NCI-H345 treated with DMSO at 0.1 percent for 48 hours (cell line): ENCODE data around the gene CTNNA3.

ENCODE experiments used
- DNase-seq: peaks from one replicate; lab custom pipeline; 2025; ENCODE audit not compliant: unreplicated experiment; lab: John Stamatoyannopoulos, UW

CTNNA3 gene

GRCh38 chr10:66259836-66260235 is 1436.2 kb downstream of the CTNNA3 start:
- DNase-seq: no peak

GRCh38 chr10:66258693-66259092 is 1437.3 kb downstream of the CTNNA3 start:
- no peak for DNase-seq

DNA sequence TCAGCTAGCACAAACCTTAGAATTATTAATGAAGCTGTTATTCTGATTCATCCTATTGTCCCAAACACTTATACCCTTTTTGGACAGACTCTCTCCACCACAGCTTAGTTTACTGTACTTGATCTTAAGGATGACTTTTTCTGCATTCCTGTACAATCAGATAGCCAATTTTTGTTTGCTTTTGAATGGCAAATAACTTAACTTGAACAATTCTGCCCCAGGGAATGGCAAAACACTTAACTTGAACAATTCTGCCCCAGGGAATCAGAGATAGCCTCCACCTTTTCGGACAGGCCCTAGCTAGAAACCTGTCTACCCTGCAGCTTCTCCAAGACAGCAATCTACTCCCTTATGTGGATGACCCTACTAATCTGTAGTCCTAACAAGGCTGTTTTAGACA is 1438.2 kb downstream of the CTNNA3 start:
- no peak for DNase-seq

- DNase-seq: no peak
These were observed 1443.0 kb downstream of the CTNNA3 start for GRCh38 chr10:66252986-66253385.

DNA sequence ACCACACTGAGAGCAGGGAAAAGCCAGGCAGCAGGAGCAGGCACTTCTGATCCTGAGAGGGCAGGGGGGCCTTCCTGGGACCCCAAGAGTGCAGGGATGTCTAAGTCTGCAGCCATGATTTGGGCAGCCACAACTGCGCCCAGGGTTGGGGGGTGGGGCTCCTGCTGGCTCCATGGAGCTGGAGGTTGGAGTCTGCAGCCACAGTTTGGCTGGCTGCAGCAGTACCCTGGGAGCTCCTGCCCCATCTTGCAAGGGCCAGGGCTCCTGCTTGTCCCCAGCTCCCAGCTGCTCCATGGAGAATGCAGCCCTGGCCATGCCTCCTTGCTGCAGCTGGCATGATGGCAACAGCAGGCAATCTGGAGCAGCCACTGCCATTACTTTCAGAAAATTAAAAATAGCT is 1449.8 kb downstream of the CTNNA3 start:
- no peak for DNase-seq

DNA sequence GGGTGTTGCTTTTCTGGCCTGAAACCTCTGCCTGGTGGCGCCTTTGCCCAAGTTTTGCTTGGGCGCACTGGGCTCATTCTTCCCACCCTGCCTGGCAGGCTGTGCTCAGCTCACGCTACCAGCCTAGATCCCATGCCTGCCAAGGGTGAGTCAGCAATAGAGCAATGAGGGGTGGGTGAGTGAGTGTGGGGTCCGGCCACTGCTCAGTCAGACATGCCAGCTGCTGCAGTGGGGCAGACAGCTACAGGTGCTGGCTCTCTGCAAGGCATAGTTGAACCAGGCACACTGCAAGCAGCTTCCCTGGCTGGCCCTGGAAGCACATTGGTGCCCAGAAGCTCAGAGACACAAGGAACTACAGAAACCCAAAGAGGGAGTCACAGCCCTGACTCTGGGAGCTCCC is 1451.0 kb downstream of the CTNNA3 start:
- DNase-seq: no peak

GRCh38 chr10:66242885-66243284 is 1453.1 kb downstream of the CTNNA3 start:
- no peak for DNase-seq

GRCh38 chr10:66239062-66239461 is 1456.9 kb downstream of the CTNNA3 start:
- no peak for DNase-seq

GRCh38 chr10:66238343-66238742 is 1457.7 kb downstream of the CTNNA3 start:
- DNase-seq: no peak

DNA sequence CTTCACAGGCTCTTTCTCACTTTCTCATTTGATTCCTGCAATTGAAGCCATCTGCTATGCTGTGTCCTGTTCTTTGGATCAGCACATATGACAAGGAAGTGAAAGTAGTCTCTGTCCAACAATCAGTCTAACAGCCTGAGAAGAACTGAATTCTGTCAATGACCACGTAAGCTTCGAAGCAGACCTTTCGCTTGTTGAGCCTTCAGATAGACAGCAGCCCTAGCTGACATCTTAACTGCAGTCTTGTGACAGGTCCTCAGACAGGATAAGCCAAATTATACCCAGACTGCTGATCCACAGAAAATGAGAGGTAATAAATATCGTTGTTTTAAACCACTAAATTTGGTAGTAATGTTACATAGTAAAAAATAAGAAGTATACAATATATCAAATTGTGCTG is 1461.1 kb downstream of the CTNNA3 start:
- DNase-seq: no peak

DNA sequence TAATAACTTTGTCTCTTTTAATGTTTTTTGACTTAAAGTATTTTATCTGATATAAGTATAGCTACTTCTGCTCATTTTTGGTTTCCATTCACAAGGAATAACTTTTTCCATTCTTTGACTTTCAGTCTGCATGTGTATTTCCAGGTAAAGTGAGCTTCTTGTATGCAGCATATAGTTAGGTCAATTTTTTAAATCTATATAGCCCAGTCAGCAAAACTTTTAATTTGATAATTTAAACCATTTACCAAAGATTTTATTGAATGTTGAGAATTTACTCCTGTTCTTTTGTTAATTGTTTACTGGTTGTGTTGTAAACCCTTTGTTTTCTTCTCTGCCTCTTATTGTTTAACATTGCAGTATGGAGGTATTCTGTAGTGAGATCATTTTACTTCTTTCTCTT is 1467.1 kb downstream of the CTNNA3 start:
- DNase-seq: no peak

DNA sequence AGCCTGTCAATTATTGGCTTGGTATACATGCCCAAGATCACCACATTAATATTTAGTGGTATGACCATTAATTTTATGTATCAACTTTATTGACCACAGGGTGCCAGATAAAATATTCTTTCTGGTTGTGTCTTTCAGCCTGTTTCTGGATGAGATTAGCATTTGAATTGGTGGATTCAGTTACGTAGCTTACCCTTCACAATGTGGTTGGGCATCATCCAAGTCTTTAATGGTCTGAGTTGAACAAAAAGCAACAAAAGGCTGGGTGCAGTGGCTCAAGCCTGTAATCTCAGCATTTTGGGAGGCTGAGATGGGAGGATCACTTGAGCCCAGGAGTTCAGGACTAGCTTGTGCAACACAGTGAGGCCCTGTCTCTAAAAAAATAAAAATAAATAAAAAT is 1472.3 kb downstream of the CTNNA3 start:
- no peak for DNase-seq

DNA sequence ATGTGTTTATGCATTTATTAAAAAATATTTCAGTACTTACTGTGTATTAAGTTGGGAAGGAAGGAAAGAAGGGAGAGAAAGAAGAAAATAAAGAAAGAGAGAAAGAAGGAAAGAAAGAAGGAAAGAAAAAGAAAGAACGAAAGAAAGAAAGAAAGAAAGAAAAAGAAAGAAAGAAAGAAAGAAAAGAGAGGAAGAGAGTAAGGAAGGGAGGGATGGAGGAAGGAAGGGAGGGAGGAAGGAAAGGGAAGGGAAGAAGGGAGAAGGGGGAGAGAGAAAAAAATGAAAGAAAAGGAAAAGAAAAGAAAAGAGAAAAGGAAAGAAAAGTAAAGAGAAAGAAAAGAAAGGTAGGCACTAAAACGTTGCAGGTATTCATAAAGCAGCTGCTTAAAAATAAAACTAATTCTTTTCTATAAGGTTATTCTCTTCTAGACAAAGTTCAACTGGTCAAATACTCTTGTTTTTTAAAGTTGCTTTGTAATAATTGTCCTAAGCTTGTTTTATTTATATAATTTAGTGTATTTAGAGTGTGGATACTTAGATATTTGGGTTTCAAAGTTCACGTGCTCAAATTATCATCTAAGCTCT is 1473.4 kb downstream of the CTNNA3 start:
- DNase-seq: no peak

GRCh38 chr10:66218981-66219587 is 1476.9 kb downstream of the CTNNA3 start:
- no peak for DNase-seq

- no peak for DNase-seq
These were observed 1477.7 kb downstream of the CTNNA3 start for GRCh38 chr10:66218289-66218688.

DNA sequence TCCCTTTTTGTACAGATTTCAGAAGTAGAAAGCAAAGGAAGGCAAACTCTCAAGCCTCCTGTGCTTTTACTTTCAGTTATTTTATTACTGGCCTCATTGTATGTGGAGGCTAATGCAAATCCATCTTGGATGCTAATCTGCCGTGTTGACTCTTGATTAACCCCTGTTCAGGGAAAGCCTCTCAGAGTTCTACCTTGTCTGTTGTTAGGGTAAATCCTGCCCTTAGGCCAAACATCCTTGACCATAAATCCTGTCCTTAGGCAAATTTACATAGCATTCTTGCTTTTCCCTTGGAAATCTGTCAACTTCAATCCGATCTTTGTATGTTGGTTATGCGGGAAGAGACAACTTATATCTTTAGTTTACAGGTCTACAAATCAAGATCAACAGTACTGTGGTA is 1480.1 kb downstream of the CTNNA3 start:
- DNase-seq: no peak

DNA sequence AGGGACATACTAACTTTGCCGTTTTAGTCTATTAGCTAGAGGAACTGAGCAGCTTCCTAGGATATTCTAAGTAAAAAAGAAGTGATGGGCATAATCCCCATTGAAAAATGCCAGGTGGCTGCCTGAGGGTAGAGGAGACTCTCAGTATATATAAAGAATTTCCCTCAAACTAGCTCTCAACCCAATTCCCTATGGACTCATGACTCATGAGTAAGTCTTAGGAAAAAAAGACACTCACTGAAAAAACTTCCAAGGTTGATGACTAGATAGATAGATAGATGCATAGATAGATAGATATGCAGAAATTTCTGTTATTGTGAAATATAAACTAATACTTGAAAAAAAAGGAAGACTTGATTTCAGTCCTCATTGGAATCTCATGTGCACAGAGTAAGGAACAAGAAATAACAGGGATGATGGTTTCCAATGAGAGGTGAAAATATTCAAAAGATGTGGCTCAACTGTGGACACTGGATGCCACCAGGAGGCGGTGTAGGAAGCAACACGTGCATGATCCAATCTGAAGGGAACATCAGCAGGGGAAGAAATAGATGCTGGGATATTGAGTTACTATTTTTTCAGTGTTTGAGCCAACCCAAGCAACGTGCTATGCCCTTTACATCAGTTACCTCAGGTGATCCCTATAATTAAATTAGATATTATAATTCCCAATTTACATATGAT is 1481.1 kb downstream of the CTNNA3 start:
- no peak for DNase-seq

DNA sequence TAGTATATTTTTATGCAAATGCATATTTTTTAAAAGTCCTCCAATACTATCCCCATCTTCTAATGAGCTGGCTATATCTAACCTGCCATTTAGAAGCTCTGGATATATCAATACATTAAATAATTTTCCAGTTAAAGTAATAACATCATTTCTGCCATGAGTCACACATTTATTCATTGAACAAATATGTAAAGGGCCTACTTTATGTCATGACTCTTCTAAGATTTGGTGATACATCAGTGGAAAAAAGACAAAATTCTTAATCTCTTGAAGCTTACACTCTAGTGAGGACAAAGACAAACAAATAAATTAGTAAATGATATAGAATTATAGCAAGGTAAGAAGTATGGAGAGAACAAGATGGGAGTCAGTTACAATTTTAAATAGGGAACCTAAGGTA is 1487.0 kb downstream of the CTNNA3 start:
- DNase-seq: no peak

- no peak for DNase-seq
These were observed 1491.2 kb downstream of the CTNNA3 start for GRCh38 chr10:66204838-66205237.

GRCh38 chr10:66202101-66202500 is 1493.9 kb downstream of the CTNNA3 start:
- no peak for DNase-seq

GRCh38 chr10:66192162-66192831 is 1503.7 kb downstream of the CTNNA3 start:
- no peak for DNase-seq

GRCh38 chr10:66190413-66190812 is 1505.6 kb downstream of the CTNNA3 start:
- DNase-seq: no peak
